D721Med (cell line): ENCODE measurements around the gene POU6F2.

Experiments
- DNase-seq: peaks from one replicate; pipeline ENCODE4 v3.0.0; 2011; ENCODE audit warnings: low spot score; ENCODE audit not compliant: insufficient read length
- FAIRE-seq: peaks from 2 replicates; lab custom pipeline; 2011; peaks lifted over from hg19 to GRCh38; lab: Jason Lieb, UNC
- CTCF ChIP-seq: IDR thresholded peaks from 2 replicates; pipeline ENCODE4 v1.5.1; 2012; ENCODE audit warnings: mild to moderate bottlenecking, control low read depth; ENCODE audit not compliant: insufficient read depth; ENCODE audit errors: missing control alignments

Gene POU6F2

GRCh38 chr7:39517240-39517639, 539.5 kb downstream of the POU6F2 start:
- no peak for TF ChIP-seq CTCF
- no peak for FAIRE-seq
- DNase-seq, result no peak
